Brain microvascular endothelial cell (primary cell): ENCODE measurements around the gene SPESP1.
"Not testable (repeated sequence)": the region's sequence is repeated elsewhere in the genome, so short reads cannot be mapped to it uniquely, and the experiment has no call there.

Source experiments
- DNase-seq: peaks from one replicate; pipeline ENCODE4 v3.0.0-alpha.2; 2020
- H3K27ac ChIP-seq: fragments of 250-450 bp; sonication (Bioruptor Pico); 2 replicates; pipeline ENCODE4 v1.5.1; 2020; ENCODE audit warnings: mild to moderate bottlenecking, moderate library complexity
- H3K27me3 ChIP-seq: fragments of 250-450 bp; sonication (Bioruptor Pico); replicated peaks from 2 replicates; pipeline ENCODE4 v1.5.1; 2020; ENCODE audit warnings: mild to moderate bottlenecking
- H3K36me3 ChIP-seq: fragments of 250-450 bp; sonication (Bioruptor Pico); replicated peaks from 2 replicates; pipeline ENCODE4 v1.5.1; 2020; ENCODE audit warnings: mild to moderate bottlenecking
- H3K4me3 ChIP-seq: 2 replicates; pipeline ENCODE4 v1.5.1; 2011; ENCODE audit warnings: low read depth, mild to moderate bottlenecking, control low read depth, low read length, moderate library complexity
- in situ Hi-C: cut with HindIII; loops from 2 replicates; pipeline ENCODE4 v1.10.0; 2017; ENCODE audit warnings: low sequenced_read_pairs, low pct_ligation_motif_present
- TF ChIP-seq, protein P1 (sequence below): IDR thresholded peaks from 2 replicates; pipeline ENCODE4 v1.5.1; 2011; ENCODE audit warnings: low read depth, mild to moderate bottlenecking, moderate library complexity, low read length, control low read depth, inconsistent platforms; ENCODE audit errors: missing control alignments

The SPESP1 gene

DNA sequence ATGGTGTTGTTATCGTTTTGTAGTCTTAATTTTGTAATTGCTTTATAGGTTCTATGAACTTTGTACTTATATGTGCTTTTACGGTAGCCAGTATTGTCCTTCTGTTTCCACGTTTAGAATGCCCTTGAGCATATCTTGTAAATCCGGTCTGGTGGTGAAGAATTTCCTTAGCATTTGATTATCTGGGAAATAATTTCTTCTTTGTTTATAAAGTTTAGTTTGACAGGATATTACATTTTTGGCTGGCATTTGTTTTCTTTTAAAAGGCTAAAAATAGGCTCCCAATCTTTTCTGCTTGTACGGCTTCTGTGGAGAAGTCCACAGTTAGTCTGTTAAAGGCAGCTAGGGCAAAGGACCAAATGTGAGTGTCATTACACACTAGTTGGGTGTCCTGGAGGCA lies 36.7 kb downstream of the SPESP1 start:
- H3K27ac ChIP-seq: no peak overlapping the region
- in situ Hi-C loops: no loop called here

GRCh38 chr15:68967948-68968347 lies 37.6 kb downstream of the SPESP1 start:
- Histone ChIP-seq H3K36me3 (no peaks in the 10 kb centered on the region), H3K27me3 (no peaks in the 10 kb centered on the region), H3K27ac (no peak overlapping the region), H3K4me3 (no peak overlapping the region)
- DNase-seq: no peak
- TF ChIP-seq, protein P1, sequence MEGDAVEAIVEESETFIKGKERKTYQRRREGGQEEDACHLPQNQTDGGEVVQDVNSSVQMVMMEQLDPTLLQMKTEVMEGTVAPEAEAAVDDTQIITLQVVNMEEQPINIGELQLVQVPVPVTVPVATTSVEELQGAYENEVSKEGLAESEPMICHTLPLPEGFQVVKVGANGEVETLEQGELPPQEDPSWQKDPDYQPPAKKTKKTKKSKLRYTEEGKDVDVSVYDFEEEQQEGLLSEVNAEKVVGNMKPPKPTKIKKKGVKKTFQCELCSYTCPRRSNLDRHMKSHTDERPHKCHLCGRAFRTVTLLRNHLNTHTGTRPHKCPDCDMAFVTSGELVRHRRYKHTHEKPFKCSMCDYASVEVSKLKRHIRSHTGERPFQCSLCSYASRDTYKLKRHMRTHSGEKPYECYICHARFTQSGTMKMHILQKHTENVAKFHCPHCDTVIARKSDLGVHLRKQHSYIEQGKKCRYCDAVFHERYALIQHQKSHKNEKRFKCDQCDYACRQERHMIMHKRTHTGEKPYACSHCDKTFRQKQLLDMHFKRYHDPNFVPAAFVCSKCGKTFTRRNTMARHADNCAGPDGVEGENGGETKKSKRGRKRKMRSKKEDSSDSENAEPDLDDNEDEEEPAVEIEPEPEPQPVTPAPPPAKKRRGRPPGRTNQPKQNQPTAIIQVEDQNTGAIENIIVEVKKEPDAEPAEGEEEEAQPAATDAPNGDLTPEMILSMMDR: no peak
- in situ Hi-C loops: no loop called here

More for the DNA sequence above, 36.7 kb downstream of the SPESP1 start:
- no peaks in the 10 kb centered on the region for H3K27me3 ChIP-seq
- TF ChIP-seq, protein P1: no peak
- DNase-seq: no peak
- H3K36me3 ChIP-seq: no peaks in the 10 kb centered on the region
- no peak overlapping the region for H3K4me3 ChIP-seq

GRCh38 chr15:68969298-68969697 lies 39.0 kb downstream of the SPESP1 start:
- TF ChIP-seq, protein P1: no peak
- H3K27me3 ChIP-seq: no peaks in the 10 kb centered on the region
- no peak for DNase-seq
- H3K4me3 ChIP-seq: no peak overlapping the region
- in situ Hi-C loops: no loop called here
- H3K36me3 ChIP-seq: no peaks in the 10 kb centered on the region
- no peak overlapping the region for H3K27ac ChIP-seq

DNA sequence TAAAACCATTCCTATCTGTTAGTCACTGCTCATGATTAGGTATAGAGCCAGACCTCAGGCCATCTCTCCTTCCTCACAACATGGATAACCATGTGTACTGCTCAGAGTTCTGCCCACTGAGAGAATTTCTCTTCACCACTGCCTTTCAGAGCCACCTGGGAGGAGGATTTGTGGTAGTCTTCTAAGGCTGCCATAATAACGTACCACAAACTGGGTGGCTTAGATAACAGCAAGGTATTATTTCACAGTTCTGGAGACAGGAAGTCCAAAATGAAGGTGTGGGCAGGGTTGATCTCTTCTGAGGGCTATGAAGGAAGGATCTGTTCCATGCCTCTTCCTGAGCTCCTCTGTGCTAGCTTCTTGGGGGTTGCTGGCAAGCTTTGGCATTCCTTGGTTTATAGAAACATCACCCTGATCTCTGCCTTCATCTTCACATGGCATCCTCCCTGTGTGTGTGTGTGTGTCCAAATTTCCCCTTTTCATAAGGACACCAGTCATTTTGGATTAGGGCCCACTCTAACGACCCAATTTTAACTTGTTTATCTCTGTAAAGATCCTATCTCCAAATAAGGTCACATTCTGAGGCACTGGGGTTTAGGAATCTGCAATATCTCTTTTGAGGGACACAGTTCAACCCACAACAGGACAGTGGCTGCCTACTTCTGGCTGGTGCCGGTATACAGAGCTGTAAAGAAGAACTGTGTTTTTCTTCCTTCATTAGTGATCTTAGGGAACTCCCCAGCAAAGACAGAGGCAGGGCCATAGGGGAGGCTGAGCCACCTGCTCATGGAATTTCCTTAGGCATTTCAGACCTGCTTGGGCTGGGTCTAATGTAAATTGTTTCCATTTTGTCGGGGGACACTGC lies 42.1 kb downstream of the SPESP1 start:
- in situ Hi-C loops: no loop called here
- DNase-seq: no peak
- no peaks in the 10 kb centered on the region for H3K36me3 ChIP-seq
- TF ChIP-seq, protein P1: no peak
- no peaks in the 10 kb centered on the region for H3K27me3 ChIP-seq
- no peak overlapping the region for H3K4me3 ChIP-seq
- no peak overlapping the region for H3K27ac ChIP-seq

GRCh38 chr15:68975651-68976160 lies 45.4 kb downstream of the SPESP1 start:
- DNase-seq, H3K27ac ChIP-seq, H3K4me3 ChIP-seq, H3K27me3 ChIP-seq, in situ Hi-C loops, H3K36me3 ChIP-seq: not testable (repeated sequence)

- H3K4me3 ChIP-seq, DNase-seq, H3K27me3 ChIP-seq, H3K27ac ChIP-seq, in situ Hi-C loops, H3K36me3 ChIP-seq: not testable (repeated sequence)
Observed at GRCh38 chr15:68977426-68977825, 47.1 kb downstream of the SPESP1 start.

DNA sequence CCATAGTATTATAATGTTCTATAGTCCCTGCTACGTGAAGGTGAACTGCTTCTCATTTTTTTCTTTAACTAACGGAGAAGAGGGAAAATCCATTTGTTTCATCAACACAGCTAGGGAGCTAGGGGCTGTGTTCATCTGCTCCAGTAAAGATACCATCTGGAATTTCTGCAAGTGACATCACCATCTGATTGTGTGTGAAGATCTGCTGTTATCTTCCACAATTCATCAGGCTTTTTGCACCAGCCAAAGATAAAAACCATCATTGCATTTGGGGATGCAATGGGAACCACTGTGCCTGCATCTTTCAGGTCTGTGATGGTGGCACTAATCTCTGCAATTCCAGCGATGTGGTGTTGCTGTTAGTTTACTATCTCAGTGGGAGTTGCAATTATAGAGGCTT lies 48.7 kb downstream of the SPESP1 start:
- H3K27ac ChIP-seq: no peak overlapping the region
- in situ Hi-C loops: no loop called here
- H3K27me3 ChIP-seq: no peaks in the 10 kb centered on the region
- no peaks in the 10 kb centered on the region for H3K36me3 ChIP-seq
- DNase-seq: no peak
- H3K4me3 ChIP-seq: no peak overlapping the region
- TF ChIP-seq, protein P1: no peak
